Measurements from ENCODE around the gene CNTNAP1. TPM values are rescaled to one million over a fixed set of nuclear protein-coding genes. Genes with fewer than 3 reads are reported as not detected.

CNTNAP1 gene
- total RNA-seq, 1 experiment from 2014 or later, result 5.6 TPM

- CTCF ChIA-PET, result interaction anchor here (0.9 kb wide), 1 partner anchor 86 kb away, joined by 3 read pairs; no protein-coding TSS in a partner anchor
- H3K4me1 ChIP-seq (ENCODE audit: insufficient read depth, low read length, poor library complexity, severe bottlenecking), result peaks cover 22% of the 10 kb centered on the region
- POLR2A ChIA-PET (ENCODE audit: low non-redundant PET), result no interaction called here
- intact Hi-C loops (cut with micrococcal nuclease; ENCODE audit: unreplicated experiment), result loop anchor here (2.0 to 5.0 kb wide), 2 partner anchors 68 to 100 kb away; partner anchors contain the start of genes PSMC3IP, RETREG3 and TUBG1
- BruUV-seq (replicated peaks), result no TSS peak
- DNase-seq (ENCODE audit: low spot score), result peak; percentile 96
- peak overlapping the region; percentile 77 for H3K4me3 ChIP-seq (ENCODE audit: low read depth, low read length, poor library complexity, severe bottlenecking)
- H3K9me3 ChIP-seq (ENCODE audit: low read depth, low read length, poor library complexity, severe bottlenecking), result no peaks in the 10 kb centered on the region
- H3K27me3 ChIP-seq (replicated peaks; ENCODE audit: insufficient read depth, low read depth, low read length, poor library complexity), result no peaks in the 10 kb centered on the region
- TF ChIP-seq, protein P1, sequence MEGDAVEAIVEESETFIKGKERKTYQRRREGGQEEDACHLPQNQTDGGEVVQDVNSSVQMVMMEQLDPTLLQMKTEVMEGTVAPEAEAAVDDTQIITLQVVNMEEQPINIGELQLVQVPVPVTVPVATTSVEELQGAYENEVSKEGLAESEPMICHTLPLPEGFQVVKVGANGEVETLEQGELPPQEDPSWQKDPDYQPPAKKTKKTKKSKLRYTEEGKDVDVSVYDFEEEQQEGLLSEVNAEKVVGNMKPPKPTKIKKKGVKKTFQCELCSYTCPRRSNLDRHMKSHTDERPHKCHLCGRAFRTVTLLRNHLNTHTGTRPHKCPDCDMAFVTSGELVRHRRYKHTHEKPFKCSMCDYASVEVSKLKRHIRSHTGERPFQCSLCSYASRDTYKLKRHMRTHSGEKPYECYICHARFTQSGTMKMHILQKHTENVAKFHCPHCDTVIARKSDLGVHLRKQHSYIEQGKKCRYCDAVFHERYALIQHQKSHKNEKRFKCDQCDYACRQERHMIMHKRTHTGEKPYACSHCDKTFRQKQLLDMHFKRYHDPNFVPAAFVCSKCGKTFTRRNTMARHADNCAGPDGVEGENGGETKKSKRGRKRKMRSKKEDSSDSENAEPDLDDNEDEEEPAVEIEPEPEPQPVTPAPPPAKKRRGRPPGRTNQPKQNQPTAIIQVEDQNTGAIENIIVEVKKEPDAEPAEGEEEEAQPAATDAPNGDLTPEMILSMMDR (conservative IDR thresholded peaks at IDR 0.05; ENCODE audit: low read depth, low read length), result no peak
- no peak for TF ChIP-seq EZH2 (IDR thresholded peaks at IDR 0.05; ENCODE audit: borderline replicate concordance, low read depth, low read length, poor library complexity, severe bottlenecking)
- no peaks in the 10 kb centered on the region for H3K36me3 ChIP-seq (ENCODE audit: insufficient read depth, low read length, poor library complexity, severe bottlenecking)
- peak overlapping the region; percentile 88 for H3K27ac ChIP-seq (ENCODE audit: low read depth, low read length, poor library complexity, severe bottlenecking)
These were observed 5.1 kb upstream of the CNTNAP1 start for GRCh38 chr17:42677012-42677857.

GRCh38 chr17:42677921-42678781 is 4.2 kb upstream of the CNTNAP1 start:
- Histone ChIP-seq H3K36me3 (ENCODE audit: insufficient read depth, low read length, poor library complexity, severe bottlenecking) (no peaks in the 10 kb centered on the region), H3K27ac (ENCODE audit: low read depth, low read length, poor library complexity, severe bottlenecking) (peak overlapping the region; percentile 88), H3K27me3 (replicated peaks; ENCODE audit: insufficient read depth, low read depth, low read length, poor library complexity) (no peaks in the 10 kb centered on the region), H3K4me1 (ENCODE audit: insufficient read depth, low read length, poor library complexity, severe bottlenecking) (peaks cover 24% of the 10 kb centered on the region), H3K9me3 (ENCODE audit: low read depth, low read length, poor library complexity, severe bottlenecking) (no peaks in the 10 kb centered on the region), H3K4me3 (ENCODE audit: low read depth, low read length, poor library complexity, severe bottlenecking) (peak overlapping the region; percentile 49)
- POLR2A ChIA-PET (ENCODE audit: low non-redundant PET), result no interaction called here
- CTCF ChIA-PET, result no interaction called here
- TF ChIP-seq, protein P1 (conservative IDR thresholded peaks at IDR 0.05; ENCODE audit: low read depth, low read length), result no peak
- no peak for TF ChIP-seq EZH2 (IDR thresholded peaks at IDR 0.05; ENCODE audit: borderline replicate concordance, low read depth, low read length, poor library complexity, severe bottlenecking)
- TSS peak; percentile 92 for BruUV-seq (replicated peaks)
- peak; percentile 83 for DNase-seq (ENCODE audit: low spot score)
- intact Hi-C loops (cut with micrococcal nuclease; ENCODE audit: unreplicated experiment), result loop anchor here (2.0 to 5.0 kb wide), 2 partner anchors 69 to 101 kb away; partner anchors contain the start of genes PSMC3IP, RETREG3 and TUBG1

DNA sequence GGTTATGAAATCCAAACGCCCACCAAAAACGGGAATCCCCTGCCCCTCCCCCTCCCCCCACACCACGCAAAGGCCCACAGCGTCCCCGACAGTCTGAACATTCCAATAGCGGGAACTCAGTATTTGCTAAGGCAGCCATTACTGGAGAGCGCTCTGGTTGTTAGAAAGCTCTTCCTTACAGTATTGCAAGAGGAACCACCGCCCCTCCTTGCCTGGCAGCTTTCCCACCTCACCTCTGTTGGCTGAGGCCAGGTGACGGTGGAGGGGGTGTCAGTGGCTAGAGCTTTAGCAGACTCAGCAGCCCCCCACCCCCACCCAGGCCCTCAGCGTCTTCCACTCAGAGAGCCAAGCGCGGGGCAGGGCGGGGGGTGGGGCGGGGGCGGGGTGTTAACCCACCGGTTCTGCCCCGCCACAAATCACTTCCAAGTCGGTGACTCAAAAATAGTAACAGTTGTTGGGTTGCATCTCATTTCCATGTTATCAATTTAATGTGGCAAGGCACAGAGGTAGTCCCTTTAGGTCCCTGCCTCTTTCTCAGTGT is 3.3 kb upstream of the CNTNAP1 start:
- no TSS peak for BruUV-seq (replicated peaks)
- peak; percentile 62 for DNase-seq (ENCODE audit: low spot score)
- H3K4me3 ChIP-seq (ENCODE audit: low read depth, low read length, poor library complexity, severe bottlenecking), result peak overlapping the region; percentile 49
- no peaks in the 10 kb centered on the region for H3K9me3 ChIP-seq (ENCODE audit: low read depth, low read length, poor library complexity, severe bottlenecking)
- ChIA-PET CTCF (interaction anchor here (0.6 to 2.6 kb wide), 2 partner anchors 19 to 101 kb away, joined by 7 to 14 read pairs; no protein-coding TSS in a partner anchor), POLR2A (ENCODE audit: low non-redundant PET) (no interaction called here)
- peaks cover 27% of the 10 kb centered on the region for H3K4me1 ChIP-seq (ENCODE audit: insufficient read depth, low read length, poor library complexity, severe bottlenecking)
- peak overlapping the region; percentile 88 for H3K27ac ChIP-seq (ENCODE audit: low read depth, low read length, poor library complexity, severe bottlenecking)
- no peaks in the 10 kb centered on the region for H3K27me3 ChIP-seq (replicated peaks; ENCODE audit: insufficient read depth, low read depth, low read length, poor library complexity)
- TF ChIP-seq, protein P1 (conservative IDR thresholded peaks at IDR 0.05; ENCODE audit: low read depth, low read length), result no peak
- no peak for TF ChIP-seq EZH2 (IDR thresholded peaks at IDR 0.05; ENCODE audit: borderline replicate concordance, low read depth, low read length, poor library complexity, severe bottlenecking)
- H3K36me3 ChIP-seq (ENCODE audit: insufficient read depth, low read length, poor library complexity, severe bottlenecking), result no peaks in the 10 kb centered on the region
- intact Hi-C loops (cut with micrococcal nuclease; ENCODE audit: unreplicated experiment), result loop anchor here (5.0 kb wide), 1 partner anchor 102 kb away; the partner anchor contains the start of gene PSMC3IP

All from A673 (cell line).